GM21528 (cell line): ENCODE measurements around the gene YARS2.
"Not testable (repeated sequence)": the region's sequence is repeated elsewhere in the genome, so short reads cannot be mapped to it uniquely, and the experiment has no call there.

Source experiments
- ATAC-seq: cut with Tn5 transposase; IDR thresholded peaks from one replicate; pipeline ENCODE4 v1.9.1; 2021; ENCODE audit warnings: mild to moderate bottlenecking, moderate library complexity; ENCODE audit not compliant: unreplicated experiment, low FRiP score

Gene YARS2

DNA sequence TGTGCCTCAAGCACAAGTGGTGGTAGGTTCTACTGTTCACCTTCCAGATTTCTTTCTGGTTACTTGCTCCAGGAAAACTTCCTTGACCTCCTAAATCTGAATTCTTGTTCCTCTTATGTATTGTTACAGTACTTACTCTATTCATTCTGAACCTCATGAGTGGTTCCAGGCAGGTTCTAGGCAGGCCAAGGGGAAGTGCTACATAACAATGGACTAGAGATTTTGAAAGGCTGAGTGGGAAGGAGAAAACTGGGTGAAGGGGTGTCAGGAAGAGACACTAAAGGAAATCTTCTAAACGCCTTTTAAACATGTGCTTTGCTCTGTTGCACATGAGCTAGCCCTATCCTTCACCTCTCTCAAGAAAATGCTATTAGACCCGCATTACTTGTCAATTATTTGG is 1.6 kb downstream of the YARS2 start:
- ATAC-seq = no peak

- no peak for ATAC-seq
Observed at GRCh38 chr12:32753605-32754004, 2.1 kb downstream of the YARS2 start.

GRCh38 chr12:32743264-32743663 is 12.4 kb downstream of the YARS2 start:
- no peak for ATAC-seq

DNA sequence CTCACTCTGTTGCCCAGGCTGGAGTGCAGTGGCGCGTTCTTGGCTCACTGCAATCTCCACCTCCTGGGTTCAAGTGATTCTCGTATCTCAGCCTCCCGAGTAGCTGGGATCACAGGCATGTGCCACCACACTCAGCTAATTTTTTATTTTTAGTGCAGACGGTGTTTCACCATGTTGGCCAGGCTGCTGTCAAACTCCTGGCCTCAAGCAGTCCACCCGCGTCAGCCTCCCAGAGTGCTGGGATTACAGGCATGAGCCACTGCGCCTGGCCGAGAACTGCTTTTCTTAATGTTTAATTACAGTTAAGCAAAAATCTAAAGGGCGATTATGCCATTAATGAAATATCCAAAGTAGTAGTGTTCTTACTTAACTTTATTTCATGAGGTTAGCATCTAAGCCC is 13.6 kb downstream of the YARS2 start:
- no peak for ATAC-seq

DNA sequence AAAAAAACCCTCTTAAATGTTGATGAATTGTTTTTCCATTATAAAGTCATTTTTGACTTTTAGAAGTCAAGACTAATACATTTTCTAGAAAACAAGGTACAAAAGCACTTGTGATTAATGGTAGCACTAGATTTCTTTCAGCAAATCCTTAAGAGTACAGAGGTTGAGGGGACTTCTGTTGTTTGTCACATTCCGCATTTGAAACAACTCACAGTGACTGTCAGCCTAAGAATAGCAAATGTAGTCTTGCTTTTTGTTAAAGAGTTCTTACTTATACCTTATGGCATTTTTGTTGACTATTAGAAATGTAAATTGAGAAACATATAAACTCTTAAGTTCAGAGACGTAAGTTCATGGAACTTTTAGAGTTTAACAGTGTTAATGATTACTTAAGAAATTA is 16.4 kb downstream of the YARS2 start:
- no peak for ATAC-seq

DNA sequence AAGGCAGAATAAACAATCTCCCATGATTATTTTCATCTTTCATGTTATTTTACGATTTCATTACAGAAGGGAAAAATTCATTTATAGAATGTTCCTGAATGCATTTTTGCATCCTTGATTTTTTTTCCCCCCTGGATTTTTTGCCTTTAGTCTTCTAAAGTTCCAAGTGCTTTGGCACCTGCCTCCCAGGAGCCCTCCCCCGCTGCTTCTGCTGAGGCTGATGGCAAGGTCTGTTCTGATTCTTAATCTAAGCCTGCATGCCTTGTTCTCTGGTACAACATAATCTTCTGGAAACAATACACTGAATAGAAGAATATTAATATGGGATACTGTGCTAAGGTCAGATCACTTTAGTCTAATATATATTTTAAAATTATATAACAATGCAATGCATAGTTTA is 18.0 kb downstream of the YARS2 start:
- no peak for ATAC-seq

DNA sequence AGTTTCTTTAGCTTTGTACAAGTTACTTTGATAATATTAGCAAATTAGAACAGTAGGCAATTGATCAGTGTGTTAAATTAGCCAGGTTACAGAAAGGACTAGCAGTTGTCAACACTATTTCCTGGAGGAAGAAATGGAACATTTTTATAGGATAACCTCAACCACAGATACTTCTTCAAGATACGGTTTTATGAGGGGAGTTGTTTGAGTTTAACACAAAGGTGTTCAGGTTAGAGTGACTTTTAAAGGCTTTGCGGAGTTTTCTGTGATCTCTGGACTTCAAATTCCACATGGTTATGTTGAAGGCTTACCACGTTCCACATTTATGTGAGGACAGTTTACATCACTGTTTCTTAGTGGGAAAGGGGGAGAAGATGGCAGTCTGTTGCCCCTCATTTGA is 19.3 kb downstream of the YARS2 start:
- no peak for ATAC-seq

- no peak for ATAC-seq
Observed at GRCh38 chr12:32734952-32735351, 20.7 kb downstream of the YARS2 start.

DNA sequence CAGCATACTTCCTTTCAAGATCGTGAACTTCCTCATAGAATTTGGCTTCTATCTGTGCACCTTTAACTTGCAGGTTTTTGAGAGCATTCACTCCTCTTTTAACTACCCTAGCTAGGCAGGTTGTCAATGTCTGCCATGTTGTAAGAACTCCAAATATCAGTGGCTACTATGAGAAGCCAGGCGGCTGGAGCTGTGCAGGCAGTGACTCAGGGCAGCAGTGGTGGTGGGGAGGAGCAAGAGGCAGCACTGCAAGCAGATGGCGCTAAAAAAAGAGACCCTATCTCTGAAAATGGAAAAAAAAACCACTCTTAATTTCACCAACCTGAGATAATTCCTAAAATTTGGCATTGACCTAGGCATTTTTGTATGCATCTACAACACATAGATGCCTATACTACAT is 28.5 kb downstream of the YARS2 start:
- ATAC-seq = no peak

DNA sequence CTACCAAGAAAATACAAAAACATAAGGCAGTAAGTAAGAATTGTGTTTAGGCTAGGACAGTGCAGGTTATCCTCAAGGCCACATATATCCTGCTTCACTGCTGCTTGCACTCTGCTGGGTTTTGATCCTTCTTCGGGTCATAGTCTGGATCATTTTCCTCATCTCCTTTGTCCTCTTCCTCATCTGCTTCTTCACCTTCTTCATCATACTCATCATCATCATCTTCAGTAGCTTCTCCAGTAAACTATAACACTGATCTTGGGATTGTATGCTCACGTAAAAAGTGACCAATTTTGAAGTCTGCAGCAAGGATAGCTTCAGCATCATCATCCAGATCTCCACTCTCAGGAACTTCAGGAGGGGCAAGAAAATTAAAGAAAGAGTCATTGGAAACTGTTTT is 29.4 kb downstream of the YARS2 start:
- ATAC-seq = no peak

DNA sequence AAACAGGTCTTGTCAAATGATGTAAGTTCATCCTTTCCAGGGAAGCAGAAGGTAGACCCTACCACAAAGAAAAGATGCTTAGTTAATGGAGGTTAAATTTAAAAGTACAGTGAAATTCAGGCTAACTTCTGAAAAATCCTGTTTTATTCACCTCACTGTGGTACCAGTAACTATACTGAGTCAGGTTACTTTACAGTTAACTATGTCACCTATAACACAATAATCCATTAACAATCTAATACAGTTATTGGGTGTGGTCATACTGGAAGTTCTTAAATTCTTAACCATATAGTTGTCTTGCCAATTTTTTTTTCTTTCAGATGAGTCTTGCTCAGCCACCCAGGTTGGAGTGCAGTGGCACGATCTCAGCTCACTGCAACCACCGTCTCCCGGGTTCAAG is 30.4 kb downstream of the YARS2 start:
- ATAC-seq = not testable (repeated sequence)

DNA sequence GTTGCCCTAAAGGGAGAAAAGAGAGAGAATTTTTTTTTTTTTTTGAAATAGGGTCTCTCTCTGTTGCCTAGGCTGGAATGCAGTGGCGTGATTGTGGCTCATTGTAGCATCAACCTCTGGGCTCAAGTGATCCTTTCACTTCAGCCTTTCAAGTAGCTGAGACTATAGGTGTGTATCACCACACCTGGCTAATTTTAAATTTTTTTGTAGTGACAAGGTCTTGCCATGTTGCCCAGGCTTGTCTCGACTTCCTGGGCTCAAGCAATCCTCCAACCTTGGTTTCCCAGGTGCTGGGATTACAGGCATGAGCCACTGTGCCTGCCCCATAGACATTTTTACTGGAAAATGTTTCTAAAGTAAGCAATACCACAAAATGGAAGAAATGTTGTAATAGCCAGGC is 36.8 kb downstream of the YARS2 start:
- ATAC-seq = no peak

GRCh38 chr12:32714772-32715171 is 40.9 kb downstream of the YARS2 start:
- ATAC-seq = no peak

GRCh38 chr12:32708926-32709325 is 46.8 kb downstream of the YARS2 start:
- ATAC-seq = no peak

GRCh38 chr12:32706335-32707024 is 49.2 kb downstream of the YARS2 start:
- ATAC-seq = no peak

- ATAC-seq = no peak
Observed at GRCh38 chr12:32705783-32706182, 49.9 kb downstream of the YARS2 start.

GRCh38 chr12:32702946-32703345 is 52.8 kb downstream of the YARS2 start:
- no peak for ATAC-seq

DNA sequence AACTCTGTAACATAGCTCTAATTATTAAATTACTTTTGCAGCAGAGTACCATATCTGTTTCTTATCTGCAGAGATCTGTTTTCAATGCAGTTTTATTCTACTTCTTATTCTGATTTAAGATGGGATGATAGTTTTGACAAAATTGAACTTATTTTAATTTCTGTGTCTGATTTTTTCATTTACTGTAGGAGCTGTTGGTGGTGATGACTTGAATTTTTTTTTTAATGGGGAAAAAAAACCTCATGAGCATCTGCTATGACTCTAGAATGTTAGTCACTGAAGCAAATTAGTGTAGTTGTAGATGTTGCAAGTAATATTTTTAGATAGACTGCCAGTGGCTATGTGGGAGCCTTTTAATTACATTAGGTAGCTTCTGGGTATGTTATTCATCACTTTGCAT is 53.2 kb downstream of the YARS2 start:
- ATAC-seq = no peak

- ATAC-seq = not testable (repeated sequence)
Observed at GRCh38 chr12:32699437-32699836, 56.3 kb downstream of the YARS2 start.

DNA sequence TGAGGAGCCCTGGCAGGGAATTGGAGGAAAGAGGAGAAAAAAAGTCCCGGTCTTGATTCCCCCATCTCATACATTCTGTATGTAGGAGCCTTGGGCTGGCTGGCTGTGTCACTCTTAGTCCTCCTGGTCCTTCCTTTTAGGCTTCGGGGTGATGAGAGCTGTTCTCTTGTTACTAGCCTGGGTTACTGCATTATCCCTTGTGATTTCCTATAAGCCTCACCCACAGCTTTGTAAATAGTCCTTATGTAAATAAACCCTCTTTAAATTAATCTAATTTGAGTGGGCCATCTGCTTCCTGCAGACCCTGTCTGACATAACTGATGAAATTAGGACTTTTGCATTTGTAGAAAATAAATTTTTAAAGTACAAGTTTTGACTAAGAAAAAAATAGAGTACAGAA is 57.4 kb downstream of the YARS2 start:
- no peak for ATAC-seq

DNA sequence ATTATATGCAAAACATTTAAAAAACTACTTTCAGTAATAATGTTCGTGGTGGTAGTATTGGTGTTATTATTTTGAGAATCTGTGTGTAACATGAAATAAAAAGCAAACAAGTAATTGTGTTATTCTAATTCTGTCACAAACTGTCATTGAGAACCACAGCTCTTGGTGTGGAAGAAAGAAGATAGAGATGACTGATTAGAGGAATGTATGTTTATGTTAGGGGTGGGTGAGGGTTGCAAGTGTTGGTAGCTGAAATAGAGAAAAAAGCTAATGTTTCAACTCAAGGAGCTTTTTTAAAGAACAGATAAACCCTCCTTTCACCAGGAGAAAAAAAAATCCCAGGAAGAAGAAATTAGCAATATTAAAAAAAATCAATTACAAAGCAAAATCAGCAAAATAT is 58.3 kb downstream of the YARS2 start:
- no peak for ATAC-seq
